Measurements from ENCODE around the gene PPIP5K1. TPM values are rescaled to one million over a fixed set of nuclear protein-coding genes. Genes with fewer than 3 reads are reported as not detected.

Gene PPIP5K1
- total and polyA plus RNA-seq, 7 donors: 4.8 to 44.6 (median 13.7) TPM

DNA sequence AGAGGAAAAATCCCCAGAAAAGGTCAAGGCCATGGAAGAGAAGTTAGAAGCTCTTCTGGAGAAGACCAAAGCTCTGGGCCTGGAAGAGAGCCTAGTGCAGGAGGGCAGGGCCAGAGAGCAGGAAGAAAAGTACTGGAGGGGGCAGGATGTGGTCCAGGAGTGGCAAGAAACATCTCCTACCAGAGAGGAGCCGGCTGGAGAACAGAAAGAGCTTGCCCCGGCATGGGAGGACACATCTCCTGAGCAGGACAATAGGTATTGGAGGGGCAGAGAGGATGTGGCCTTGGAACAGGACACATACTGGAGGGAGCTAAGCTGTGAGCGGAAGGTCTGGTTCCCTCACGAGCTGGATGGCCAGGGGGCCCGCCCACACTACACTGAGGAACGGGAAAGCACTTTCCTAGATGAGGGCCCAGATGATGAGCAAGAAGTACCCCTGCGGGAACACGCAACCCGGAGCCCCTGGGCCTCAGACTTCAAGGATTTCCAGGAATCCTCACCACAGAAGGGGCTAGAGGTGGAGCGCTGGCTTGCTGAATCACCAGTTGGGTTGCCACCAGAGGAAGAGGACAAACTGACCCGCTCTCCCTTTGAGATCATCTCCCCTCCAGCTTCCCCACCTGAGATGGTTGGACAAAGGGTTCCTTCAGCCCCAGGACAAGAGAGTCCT, 63.6 kb downstream of the PPIP5K1 start:
- WGBS, 2 donors: 89 to 90% methylated on average over 11 of the region's 11 CpGs
- no peak overlapping the region for H3K27ac ChIP-seq
- no peaks in the 10 kb centered on the region for H3K9me3 ChIP-seq
- peaks cover 0 to 5% (median 0%) of the 10 kb centered on the region in 4 donors for H3K4me1 ChIP-seq
- DNase-seq: no peak
- TF ChIP-seq, protein P1, sequence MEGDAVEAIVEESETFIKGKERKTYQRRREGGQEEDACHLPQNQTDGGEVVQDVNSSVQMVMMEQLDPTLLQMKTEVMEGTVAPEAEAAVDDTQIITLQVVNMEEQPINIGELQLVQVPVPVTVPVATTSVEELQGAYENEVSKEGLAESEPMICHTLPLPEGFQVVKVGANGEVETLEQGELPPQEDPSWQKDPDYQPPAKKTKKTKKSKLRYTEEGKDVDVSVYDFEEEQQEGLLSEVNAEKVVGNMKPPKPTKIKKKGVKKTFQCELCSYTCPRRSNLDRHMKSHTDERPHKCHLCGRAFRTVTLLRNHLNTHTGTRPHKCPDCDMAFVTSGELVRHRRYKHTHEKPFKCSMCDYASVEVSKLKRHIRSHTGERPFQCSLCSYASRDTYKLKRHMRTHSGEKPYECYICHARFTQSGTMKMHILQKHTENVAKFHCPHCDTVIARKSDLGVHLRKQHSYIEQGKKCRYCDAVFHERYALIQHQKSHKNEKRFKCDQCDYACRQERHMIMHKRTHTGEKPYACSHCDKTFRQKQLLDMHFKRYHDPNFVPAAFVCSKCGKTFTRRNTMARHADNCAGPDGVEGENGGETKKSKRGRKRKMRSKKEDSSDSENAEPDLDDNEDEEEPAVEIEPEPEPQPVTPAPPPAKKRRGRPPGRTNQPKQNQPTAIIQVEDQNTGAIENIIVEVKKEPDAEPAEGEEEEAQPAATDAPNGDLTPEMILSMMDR (IDR thresholded peaks at IDR 0.05): no peak
- TF ChIP-seq EP300 (IDR thresholded peaks at IDR 0.05) (no peak), POLR2A (IDR thresholded peaks at IDR 0.05) (no peak), POLR2AphosphoS5 (IDR thresholded peaks at IDR 0.05) (no peak)
- H3K27me3 ChIP-seq: no peaks in the 10 kb centered on the region
- H3K4me3 ChIP-seq: no peak overlapping the region
- intact Hi-C loops (cut with DNase I): no loop called here
- H3K36me3 ChIP-seq: peaks cover 27 to 86% (median 44%) of the 10 kb centered on the region in 4 donors

DNA sequence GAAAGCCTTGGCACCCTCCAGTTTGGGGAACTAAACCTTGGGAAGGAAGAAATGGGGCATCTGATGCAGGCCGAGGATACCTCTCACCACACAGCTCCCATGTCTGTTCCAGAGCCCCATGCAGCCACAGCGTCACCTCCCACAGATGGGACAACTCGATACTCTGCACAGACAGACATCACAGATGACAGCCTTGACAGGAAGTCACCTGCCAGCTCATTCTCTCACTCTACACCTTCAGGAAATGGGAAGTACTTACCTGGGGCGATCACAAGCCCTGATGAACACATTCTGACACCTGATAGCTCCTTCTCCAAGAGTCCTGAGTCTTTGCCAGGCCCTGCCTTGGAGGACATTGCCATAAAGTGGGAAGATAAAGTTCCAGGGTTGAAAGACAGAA, 64.9 kb downstream of the PPIP5K1 start:
- intact Hi-C loops (cut with DNase I): no loop called here

DNA sequence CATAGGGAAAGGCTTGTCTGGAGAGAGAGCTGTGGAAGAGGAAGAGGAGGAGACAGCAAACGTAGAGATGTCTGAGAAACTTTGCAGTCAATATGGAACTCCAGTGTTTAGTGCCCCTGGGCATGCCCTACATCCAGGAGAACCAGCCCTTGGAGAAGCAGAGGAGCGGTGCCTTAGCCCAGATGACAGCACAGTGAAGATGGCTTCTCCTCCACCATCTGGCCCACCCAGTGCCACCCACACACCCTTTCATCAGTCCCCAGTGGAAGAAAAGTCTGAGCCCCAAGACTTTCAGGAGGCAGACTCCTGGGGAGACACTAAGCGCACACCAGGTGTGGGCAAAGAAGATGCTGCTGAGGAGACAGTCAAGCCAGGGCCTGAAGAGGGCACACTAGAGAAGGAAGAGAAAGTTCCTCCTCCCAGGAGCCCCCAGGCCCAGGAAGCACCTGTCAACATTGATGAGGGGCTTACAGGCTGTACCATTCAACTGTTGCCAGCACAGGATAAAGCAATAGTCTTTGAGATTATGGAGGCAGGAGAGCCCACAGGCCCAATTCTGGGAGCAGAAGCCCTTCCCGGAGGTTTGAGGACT, 65.7 kb downstream of the PPIP5K1 start:
- Histone ChIP-seq H3K4me1 (peaks cover 0 to 8% (median 2%) of the 10 kb centered on the region in 4 donors), H3K9me3 (no peaks in the 10 kb centered on the region), H3K27ac (no peak overlapping the region), H3K27me3 (no peaks in the 10 kb centered on the region), H3K4me3 (no peak overlapping the region), H3K36me3 (peaks cover 37 to 86% (median 52%) of the 10 kb centered on the region in 4 donors)
- WGBS, 2 donors: 88 to 92% methylated on average over 4 of the region's 4 CpGs
- TF ChIP-seq, protein P1 (IDR thresholded peaks at IDR 0.05): no peak
- TF ChIP-seq EP300 (IDR thresholded peaks at IDR 0.05) (no peak), POLR2AphosphoS5 (IDR thresholded peaks at IDR 0.05) (no peak), POLR2A (IDR thresholded peaks at IDR 0.05) (no peak)
- intact Hi-C loops (cut with DNase I): loop anchor here (5.0 kb wide), 1 partner anchor 37 kb away; no protein-coding TSS in a partner anchor
- no peak for DNase-seq

More for the DNA sequence above, 64.9 kb downstream of the PPIP5K1 start:
- TF ChIP-seq POLR2A (IDR thresholded peaks at IDR 0.05) (no peak), POLR2AphosphoS5 (IDR thresholded peaks at IDR 0.05) (no peak), EP300 (IDR thresholded peaks at IDR 0.05) (no peak)
- TF ChIP-seq, protein P1 (IDR thresholded peaks at IDR 0.05): no peak
- no peaks in the 10 kb centered on the region for H3K9me3 ChIP-seq
- 69 to 83% methylated on average over 4 of the region's 4 CpGs for WGBS, 2 donors
- no peaks in the 10 kb centered on the region for H3K27me3 ChIP-seq
- H3K4me1 ChIP-seq: peaks cover 0 to 1% (median 0%) of the 10 kb centered on the region in 4 donors
- DNase-seq: no peak
- H3K4me3 ChIP-seq: no peak overlapping the region
- H3K27ac ChIP-seq: no peak overlapping the region
- peaks cover 37 to 94% (median 52%) of the 10 kb centered on the region in 4 donors for H3K36me3 ChIP-seq

DNA sequence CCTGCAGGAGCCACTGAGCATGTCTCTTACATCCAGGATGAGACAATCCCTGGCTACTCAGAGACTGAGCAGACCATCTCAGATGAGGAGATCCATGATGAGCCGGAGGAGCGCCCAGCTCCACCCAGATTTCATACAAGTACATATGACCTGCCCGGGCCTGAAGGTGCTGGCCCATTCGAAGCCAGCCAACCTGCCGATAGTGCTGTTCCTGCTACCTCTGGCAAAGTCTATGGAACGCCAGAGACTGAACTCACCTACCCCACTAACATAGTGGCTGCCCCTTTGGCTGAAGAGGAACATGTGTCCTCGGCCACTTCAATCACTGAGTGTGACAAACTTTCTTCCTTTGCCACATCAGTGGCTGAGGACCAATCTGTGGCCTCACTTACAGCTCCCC, 66.4 kb downstream of the PPIP5K1 start:
- no peak overlapping the region for H3K27ac ChIP-seq
- DNase-seq: no peak
- WGBS, 2 donors: 88 to 90% methylated on average over 7 of the region's 7 CpGs
- TF ChIP-seq POLR2A (IDR thresholded peaks at IDR 0.05) (no peak), EP300 (IDR thresholded peaks at IDR 0.05) (no peak), POLR2AphosphoS5 (IDR thresholded peaks at IDR 0.05) (no peak)
- TF ChIP-seq, protein P1 (IDR thresholded peaks at IDR 0.05): no peak
- H3K27me3 ChIP-seq: no peaks in the 10 kb centered on the region
- H3K4me3 ChIP-seq: no peak overlapping the region
- H3K36me3 ChIP-seq: peaks cover 37 to 82% (median 52%) of the 10 kb centered on the region in 4 donors
- intact Hi-C loops (cut with DNase I): loop anchor here (5.0 kb wide), 1 partner anchor 36 kb away; no protein-coding TSS in a partner anchor
- H3K9me3 ChIP-seq: no peaks in the 10 kb centered on the region
- peaks cover 0 to 15% (median 6%) of the 10 kb centered on the region in 4 donors for H3K4me1 ChIP-seq
